Lower lobe of right lung (tissue), 2 donors: ENCODE measurements around the gene SSU72. TPM values are rescaled to one million over a fixed set of nuclear protein-coding genes. Genes with fewer than 3 reads are reported as not detected.

Experiments used
- ATAC-seq, 2 donors: fragments of 200-7000 bp; cut with Tn5 transposase; one replicate each; pipeline ENCODE4 v1.9.1; 2020 to 2022; ENCODE audit warnings: mild to moderate bottlenecking in 2 of 2, moderate library complexity in 2 of 2
- DNase-seq: peaks from one replicate; pipeline ENCODE4 v3.0.0-alpha.2; 2020
- H3K27ac ChIP-seq: fragments of 200-600 bp; one replicate; pipeline ENCODE4 v1.8.0; 2022
- H3K27me3 ChIP-seq: fragments of 200-600 bp; one replicate; pipeline ENCODE4 v1.8.0; 2022; ENCODE audit warnings: low read depth
- H3K36me3 ChIP-seq: fragments of 200-600 bp; one replicate; pipeline ENCODE4 v1.8.0; 2022; ENCODE audit warnings: mild to moderate bottlenecking
- H3K4me1 ChIP-seq: fragments of 200-600 bp; one replicate; pipeline ENCODE4 v1.8.0; 2022
- H3K4me3 ChIP-seq: fragments of 200-600 bp; one replicate; pipeline ENCODE4 v1.8.0; 2022; ENCODE audit warnings: mild to moderate bottlenecking
- H3K9me3 ChIP-seq: fragments of 200-600 bp; one replicate; pipeline ENCODE4 v1.8.0; 2022
- CTCF ChIP-seq: fragments of 200-600 bp; IDR thresholded peaks from one replicate; pipeline ENCODE4 v1.8.0; 2022; ENCODE audit warnings: antibody characterized with exemption, mild to moderate bottlenecking
- intact Hi-C: fragments of 100-400 bp; cut with DNase I; formaldehyde crosslinking; loops from one replicate; pipeline ENCODE4 v1.11.0; 2022
- total RNA-seq: library from RNA; stranded (reverse); fragmentation: NEBNext Ultra II Directional; extraction: Animal tissue kit (Norgen Biotek cat#: 25700); gene quantifications from one replicate; pipeline ENCODE4 v1.2.1, GENCODE V29; 2021
- donor health status: DM: no; HTN: yes; CAD: no; lungs with severe emphysema.

SSU72 gene
- total RNA-seq, 1 donor from 2014 or later = 123 TPM

- peaks cover 47% of the 10 kb centered on the region for H3K36me3 ChIP-seq
- peaks cover 48% of the 10 kb centered on the region for H3K4me1 ChIP-seq
- no peaks in the 10 kb centered on the region for H3K27me3 ChIP-seq
- no peak overlapping the region for H3K4me3 ChIP-seq
- H3K9me3 ChIP-seq = no peaks in the 10 kb centered on the region
- no peak for TF ChIP-seq CTCF
- intact Hi-C loops = no loop called here
- DNase-seq = no peak
- ATAC-seq = no peak
- H3K27ac ChIP-seq = no peak overlapping the region
Observed at GRCh38 chr1:1567152-1567875, 7.3 kb downstream of the SSU72 start.

GRCh38 chr1:1565340-1565739, 9.3 kb downstream of the SSU72 start:
- Histone ChIP-seq H3K4me3 (no peak overlapping the region), H3K27ac (no peak overlapping the region), H3K4me1 (peaks cover 41% of the 10 kb centered on the region), H3K36me3 (peaks cover 60% of the 10 kb centered on the region), H3K27me3 (no peaks in the 10 kb centered on the region), H3K9me3 (no peaks in the 10 kb centered on the region)
- ATAC-seq = no peak
- no peak for DNase-seq
- TF ChIP-seq CTCF = no peak
- intact Hi-C loops = no loop called here

GRCh38 chr1:1564268-1564667, 10.4 kb downstream of the SSU72 start:
- peaks cover 31% of the 10 kb centered on the region for H3K4me1 ChIP-seq
- H3K27me3 ChIP-seq = no peaks in the 10 kb centered on the region
- no peak overlapping the region for H3K4me3 ChIP-seq
- DNase-seq = no peak
- H3K9me3 ChIP-seq = no peaks in the 10 kb centered on the region
- H3K36me3 ChIP-seq = peaks cover 65% of the 10 kb centered on the region
- peak in 1 of 2 donors; percentile 11 for ATAC-seq
- H3K27ac ChIP-seq = no peak overlapping the region
- no peak for TF ChIP-seq CTCF
- intact Hi-C loops = no loop called here

- peaks cover 31% of the 10 kb centered on the region for H3K4me1 ChIP-seq
- no peak overlapping the region for H3K4me3 ChIP-seq
- TF ChIP-seq CTCF = no peak
- ATAC-seq = no peak
- peaks cover 65% of the 10 kb centered on the region for H3K36me3 ChIP-seq
- H3K9me3 ChIP-seq = no peaks in the 10 kb centered on the region
- DNase-seq = no peak
- no peak overlapping the region for H3K27ac ChIP-seq
- intact Hi-C loops = no loop called here
- no peaks in the 10 kb centered on the region for H3K27me3 ChIP-seq
Observed at GRCh38 chr1:1563688-1564087, 11.0 kb downstream of the SSU72 start.

- Histone ChIP-seq H3K27me3 (no peaks in the 10 kb centered on the region), H3K27ac (peak overlapping the region; percentile 43), H3K4me3 (no peak overlapping the region), H3K4me1 (peaks cover 23% of the 10 kb centered on the region), H3K36me3 (peaks cover 65% of the 10 kb centered on the region), H3K9me3 (no peaks in the 10 kb centered on the region)
- intact Hi-C loops = no loop called here
- ATAC-seq = no peak
- no peak for DNase-seq
- TF ChIP-seq CTCF = no peak
Observed at GRCh38 chr1:1562556-1563195, 12.0 kb downstream of the SSU72 start.
